ENCODE measurements around the gene FAM53B.

DNA sequence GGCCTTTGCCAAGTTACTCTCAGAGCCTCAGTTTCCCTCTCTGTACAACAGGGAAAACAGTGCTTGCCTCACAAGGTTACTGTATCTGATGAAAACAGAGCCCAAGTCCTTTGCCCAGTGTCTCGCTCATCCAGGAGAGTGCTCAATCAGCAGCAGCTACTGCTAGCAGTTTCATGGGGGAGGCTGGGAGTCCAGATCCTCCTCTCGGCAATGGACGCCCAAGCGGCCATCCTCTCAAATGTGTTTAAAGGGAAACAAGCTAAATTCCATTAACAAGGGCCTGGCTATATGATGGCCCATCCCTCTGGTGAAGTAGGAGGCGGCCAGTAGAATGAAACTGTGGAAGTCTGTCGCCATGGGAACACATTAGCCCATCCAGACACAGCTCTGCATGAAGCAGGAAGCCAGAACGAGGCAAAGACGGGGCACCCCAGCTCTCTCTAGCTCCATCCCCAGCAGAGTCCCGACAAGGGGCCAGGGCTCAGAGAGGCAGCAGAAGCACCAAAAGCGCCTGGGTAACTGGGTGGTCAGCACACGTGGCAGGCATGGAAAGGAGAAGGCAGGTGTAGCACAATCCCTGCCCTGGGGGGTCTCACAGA is 35.2 kb downstream of the FAM53B start:
- TF ChIP-seq CTCF (conservative IDR thresholded peaks at IDR 0.05; ENCODE audit: low read length), result no peak
- TF ChIP-seq EZH2phosphoT487 (IDR thresholded peaks at IDR 0.05; ENCODE audit: borderline replicate concordance, low read depth, low read length), result no peak
